ENCODE measurements around the gene CHN1. TPM values are rescaled to one million over a fixed set of nuclear protein-coding genes. Genes with fewer than 3 reads are reported as not detected.

The CHN1 gene
- total RNA-seq, 4 donors from 2014 or later = 11.8 to 56.7 (median 18.1) TPM

DNA sequence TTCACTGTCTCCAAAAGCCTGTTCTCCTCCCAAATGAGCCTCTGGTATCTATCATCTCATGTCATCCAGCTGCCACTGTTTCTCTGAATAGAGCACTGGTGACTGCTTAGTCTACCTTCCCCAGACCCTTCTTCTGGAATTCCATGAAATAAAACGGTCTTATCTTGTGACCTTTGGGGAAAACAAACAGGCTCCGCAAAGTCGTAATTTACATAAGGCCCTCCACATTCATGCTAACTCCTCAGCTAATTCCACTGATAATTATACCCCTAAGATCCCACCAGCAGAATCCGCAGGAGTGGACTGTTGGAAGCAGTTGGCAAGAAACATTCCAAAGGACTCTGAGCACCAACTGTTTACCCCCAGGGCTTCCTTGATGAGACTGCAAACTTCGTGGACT lies 33.9 kb upstream of the CHN1 start:
- DNase-seq = no peak
- no peak for TF ChIP-seq POLR2A (IDR thresholded peaks at IDR 0.05)
- TF ChIP-seq, protein P1, sequence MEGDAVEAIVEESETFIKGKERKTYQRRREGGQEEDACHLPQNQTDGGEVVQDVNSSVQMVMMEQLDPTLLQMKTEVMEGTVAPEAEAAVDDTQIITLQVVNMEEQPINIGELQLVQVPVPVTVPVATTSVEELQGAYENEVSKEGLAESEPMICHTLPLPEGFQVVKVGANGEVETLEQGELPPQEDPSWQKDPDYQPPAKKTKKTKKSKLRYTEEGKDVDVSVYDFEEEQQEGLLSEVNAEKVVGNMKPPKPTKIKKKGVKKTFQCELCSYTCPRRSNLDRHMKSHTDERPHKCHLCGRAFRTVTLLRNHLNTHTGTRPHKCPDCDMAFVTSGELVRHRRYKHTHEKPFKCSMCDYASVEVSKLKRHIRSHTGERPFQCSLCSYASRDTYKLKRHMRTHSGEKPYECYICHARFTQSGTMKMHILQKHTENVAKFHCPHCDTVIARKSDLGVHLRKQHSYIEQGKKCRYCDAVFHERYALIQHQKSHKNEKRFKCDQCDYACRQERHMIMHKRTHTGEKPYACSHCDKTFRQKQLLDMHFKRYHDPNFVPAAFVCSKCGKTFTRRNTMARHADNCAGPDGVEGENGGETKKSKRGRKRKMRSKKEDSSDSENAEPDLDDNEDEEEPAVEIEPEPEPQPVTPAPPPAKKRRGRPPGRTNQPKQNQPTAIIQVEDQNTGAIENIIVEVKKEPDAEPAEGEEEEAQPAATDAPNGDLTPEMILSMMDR (IDR thresholded peaks at IDR 0.05) = no peak
- H3K27me3 ChIP-seq = no peaks in the 10 kb centered on the region
- no peaks in the 10 kb centered on the region for H3K36me3 ChIP-seq
- H3K9me3 ChIP-seq = no peaks in the 10 kb centered on the region
- H3K4me3 ChIP-seq = no peak overlapping the region
- H3K4me1 ChIP-seq = no peaks in the 10 kb centered on the region
- intact Hi-C loops (cut with DNase I; ENCODE audit: low total_unique reads) = no loop called here
- no peak overlapping the region for H3K27ac ChIP-seq

GRCh38 chr2:175037941-175038340 lies 32.8 kb upstream of the CHN1 start:
- Histone ChIP-seq H3K4me3 (no peak overlapping the region), H3K9me3 (no peaks in the 10 kb centered on the region), H3K27ac (no peak overlapping the region), H3K36me3 (no peaks in the 10 kb centered on the region), H3K4me1 (no peaks in the 10 kb centered on the region), H3K27me3 (no peaks in the 10 kb centered on the region)
- intact Hi-C loops (cut with DNase I; ENCODE audit: low total_unique reads) = no loop called here
- TF ChIP-seq, protein P1 (IDR thresholded peaks at IDR 0.05) = no peak
- TF ChIP-seq POLR2A (IDR thresholded peaks at IDR 0.05) = no peak
- no peak for DNase-seq

DNA sequence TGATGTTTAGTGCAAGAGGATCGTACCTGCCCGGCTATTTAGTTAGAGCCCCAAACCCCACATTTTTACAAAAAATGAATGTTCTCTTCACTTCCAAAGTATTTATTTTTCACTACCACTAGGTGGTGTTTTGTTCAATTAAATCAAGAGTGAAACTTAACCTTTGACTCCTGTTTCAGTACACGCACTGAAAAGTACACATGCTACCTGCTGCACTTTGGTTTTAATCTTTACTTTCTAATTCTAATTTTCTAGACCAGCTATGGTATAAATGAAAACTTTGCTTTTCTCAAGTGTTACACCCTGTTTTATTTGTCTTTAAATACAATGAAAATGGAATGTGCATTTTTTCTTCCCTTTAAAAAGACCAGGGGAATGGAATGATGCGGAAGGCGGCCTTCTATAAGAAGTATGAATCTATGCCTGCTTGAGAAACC lies 31.4 kb upstream of the CHN1 start:
- no peak overlapping the region for H3K4me3 ChIP-seq
- intact Hi-C loops (cut with DNase I; ENCODE audit: low total_unique reads) = no loop called here
- TF ChIP-seq, protein P1 (IDR thresholded peaks at IDR 0.05) = peak in 3 of 4 experiments; percentile 16 to 40 (median 36)
- TF ChIP-seq POLR2A (IDR thresholded peaks at IDR 0.05) = no peak

DNA sequence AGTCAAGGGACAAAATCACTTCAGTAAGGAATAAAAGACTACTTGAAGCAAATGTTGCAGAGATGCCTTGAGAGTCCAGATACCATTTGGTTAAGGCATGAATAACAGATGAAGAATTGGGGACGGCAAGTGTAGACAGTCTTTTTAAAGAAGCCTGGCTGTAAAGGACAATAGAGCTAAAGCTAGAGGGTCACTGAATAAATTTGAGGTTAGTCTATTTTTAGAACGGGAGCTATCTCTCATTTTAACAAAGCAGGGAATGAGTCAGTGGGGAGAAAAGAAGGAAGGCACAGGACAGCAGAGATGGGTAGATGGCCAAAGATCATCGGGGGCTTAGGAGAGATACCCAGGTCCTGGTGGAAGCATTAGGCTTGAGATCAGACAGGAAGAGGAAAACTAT lies 30.6 kb upstream of the CHN1 start:
- Histone ChIP-seq H3K4me3 (no peak overlapping the region), H3K27ac (no peak overlapping the region), H3K4me1 (no peaks in the 10 kb centered on the region), H3K27me3 (no peaks in the 10 kb centered on the region), H3K36me3 (no peaks in the 10 kb centered on the region), H3K9me3 (no peaks in the 10 kb centered on the region)
- DNase-seq = no peak
- intact Hi-C loops (cut with DNase I; ENCODE audit: low total_unique reads) = no loop called here
- TF ChIP-seq, protein P1 (IDR thresholded peaks at IDR 0.05) = no peak
- no peak for TF ChIP-seq POLR2A (IDR thresholded peaks at IDR 0.05)

More for the DNA sequence above, 31.4 kb upstream of the CHN1 start:
- no peak for DNase-seq
- H3K27me3 ChIP-seq = no peaks in the 10 kb centered on the region
- no peaks in the 10 kb centered on the region for H3K9me3 ChIP-seq
- no peaks in the 10 kb centered on the region for H3K4me1 ChIP-seq
- H3K36me3 ChIP-seq = no peaks in the 10 kb centered on the region
- no peak overlapping the region for H3K27ac ChIP-seq

DNA sequence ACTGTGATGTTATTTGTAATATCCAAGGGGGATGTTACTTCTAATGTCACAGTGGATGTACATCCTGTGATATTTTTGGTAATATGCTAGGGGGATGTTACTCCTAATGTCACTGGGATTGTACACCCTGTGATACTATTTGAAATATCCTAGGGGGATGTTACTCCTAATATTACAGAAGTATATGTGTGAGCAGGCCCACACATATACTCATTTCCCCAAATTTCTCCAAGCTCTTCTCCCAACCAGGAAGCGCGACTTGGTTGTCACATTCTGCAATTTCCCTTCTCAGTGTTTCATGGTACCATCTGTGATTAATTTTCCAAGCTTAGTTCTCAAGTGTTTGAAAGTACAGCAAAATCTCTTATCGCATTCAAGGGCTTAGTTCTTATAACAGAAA lies 29.5 kb upstream of the CHN1 start:
- intact Hi-C loops (cut with DNase I; ENCODE audit: low total_unique reads) = no loop called here
- H3K27ac ChIP-seq = no peak overlapping the region
- no peaks in the 10 kb centered on the region for H3K36me3 ChIP-seq
- no peak for DNase-seq
- no peak for TF ChIP-seq POLR2A (IDR thresholded peaks at IDR 0.05)
- TF ChIP-seq, protein P1 (IDR thresholded peaks at IDR 0.05) = no peak
- no peaks in the 10 kb centered on the region for H3K4me1 ChIP-seq
- no peaks in the 10 kb centered on the region for H3K9me3 ChIP-seq
- H3K4me3 ChIP-seq = no peak overlapping the region
- H3K27me3 ChIP-seq = no peaks in the 10 kb centered on the region
